Testis (tissue), 2 donors: Measurements from ENCODE around the gene NCKAP5.

ENCODE experiments used
- CTCF ChIP-seq, 3 experiments: fragments of 450-650 bp in 2 of 3; fragments of 200-600 bp in 1 of 3; sonication (generic) in 1 of 3; IDR thresholded peaks; one replicate each; pipeline ENCODE4 v1.5.1; 2016 to 2019; ENCODE audit warnings: antibody characterized with exemption in 3 of 3, mild to moderate bottlenecking in 2 of 3, moderate library complexity in 1 of 3
- POLR2A ChIP-seq: fragments of 450-650 bp; IDR thresholded peaks from one replicate; pipeline ENCODE4 v1.6.1; 2017; ENCODE audit warnings: antibody characterized with exemption, mild to moderate bottlenecking, moderate library complexity

- TF ChIP-seq CTCF (IDR thresholded peaks at IDR 0.05), result no peak
- no peak for TF ChIP-seq POLR2A
Observed at GRCh38 chr2:133293544-133294353, 274.5 kb downstream of the NCKAP5 start.
